GM12865 (cell line): ENCODE results near the gene LUZP2.

ENCODE experiments used
- DNase-seq: peaks from one replicate; pipeline ENCODE4 v3.0.0; 2010; ENCODE audit warnings: low read depth
- H3K4me3 ChIP-seq: 2 replicates; pipeline ENCODE4 v1.5.1; 2011; ENCODE audit warnings: mild to moderate bottlenecking, low read depth, low read length, control low read depth
- CTCF ChIP-seq: IDR thresholded peaks from 2 replicates; pipeline ENCODE4 v1.5.1; 2011; ENCODE audit warnings: low read length, control low read depth, low read depth, inconsistent platforms; ENCODE audit not compliant: insufficient read depth; ENCODE audit errors: missing control alignments

The LUZP2 gene

DNA sequence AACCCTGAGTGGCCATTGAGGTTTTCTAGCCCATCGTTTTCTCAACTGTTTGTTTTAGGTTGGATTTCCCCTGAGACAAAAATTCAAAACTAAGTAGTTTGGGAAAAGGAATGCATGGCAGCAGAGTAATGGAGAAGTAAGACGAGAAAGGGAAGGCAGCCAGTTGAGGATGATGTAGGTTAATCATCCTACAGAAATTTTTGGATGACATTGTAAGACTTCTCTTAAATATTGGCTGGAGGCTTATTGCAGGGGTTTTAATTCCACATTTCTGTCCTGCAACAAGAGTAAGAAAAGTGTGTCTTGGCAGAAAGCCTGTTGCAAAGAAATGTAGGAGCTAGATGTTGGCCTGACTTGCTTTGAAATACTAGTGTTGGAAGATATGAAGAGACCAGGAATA is 308.8 kb downstream of the LUZP2 start:
- no peak for DNase-seq
- no peak overlapping the region for H3K4me3 ChIP-seq
- TF ChIP-seq CTCF, result no peak

DNA sequence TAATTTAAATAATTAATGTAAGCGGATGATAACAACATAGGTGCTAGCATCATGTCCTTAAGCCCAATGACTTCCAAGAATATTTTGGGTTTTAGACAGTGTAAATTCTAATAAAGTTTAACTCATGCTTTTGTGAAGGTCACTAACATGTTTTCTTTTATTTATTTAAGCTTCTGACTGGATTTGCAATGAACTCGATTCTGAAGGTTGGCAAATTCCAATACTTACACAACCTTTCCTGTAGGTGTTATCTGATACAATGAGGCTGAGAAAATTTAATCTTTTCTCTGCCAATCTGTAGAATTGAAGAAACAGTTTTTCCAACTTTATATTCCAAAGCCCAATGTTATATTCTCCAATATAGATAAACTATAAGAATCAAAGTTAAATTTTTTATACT is 311.3 kb downstream of the LUZP2 start:
- H3K4me3 ChIP-seq, result no peak overlapping the region
- DNase-seq, result no peak
- no peak for TF ChIP-seq CTCF

- DNase-seq, result no peak
Measured at GRCh38 chr11:24819006-24819405, 322.2 kb downstream of the LUZP2 start.

DNA sequence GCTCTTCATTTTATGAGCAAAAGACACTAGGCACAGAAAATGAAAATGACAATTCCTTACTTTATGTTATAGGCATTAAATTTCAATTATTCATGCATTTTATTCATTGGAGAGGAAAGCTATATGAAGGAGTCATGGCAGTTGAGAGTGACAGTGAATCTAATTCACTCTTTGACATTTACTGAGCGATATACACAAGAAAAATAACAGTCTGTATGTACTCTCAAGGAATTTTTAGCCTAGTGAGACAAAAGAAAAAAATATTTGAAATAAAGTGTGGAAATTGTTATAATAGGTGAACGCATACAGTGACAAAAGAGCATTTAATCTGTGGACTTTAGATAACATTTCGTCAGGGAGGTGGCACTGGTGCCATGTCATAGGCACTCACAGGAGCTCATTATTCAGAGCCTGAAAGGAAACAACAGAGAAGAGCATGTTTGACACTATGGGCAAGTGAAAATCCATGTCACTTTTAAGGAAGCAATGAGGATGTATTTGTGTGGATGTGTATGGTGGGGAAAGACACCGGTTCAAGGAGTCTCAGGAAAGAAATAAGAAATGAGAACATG is 323.1 kb downstream of the LUZP2 start:
- TF ChIP-seq CTCF, result no peak
- no peak overlapping the region for H3K4me3 ChIP-seq

More at GRCh38 chr11:24819006-24819405, 322.2 kb downstream of the LUZP2 start:
- no peak for TF ChIP-seq CTCF
- H3K4me3 ChIP-seq, result no peak overlapping the region

DNA sequence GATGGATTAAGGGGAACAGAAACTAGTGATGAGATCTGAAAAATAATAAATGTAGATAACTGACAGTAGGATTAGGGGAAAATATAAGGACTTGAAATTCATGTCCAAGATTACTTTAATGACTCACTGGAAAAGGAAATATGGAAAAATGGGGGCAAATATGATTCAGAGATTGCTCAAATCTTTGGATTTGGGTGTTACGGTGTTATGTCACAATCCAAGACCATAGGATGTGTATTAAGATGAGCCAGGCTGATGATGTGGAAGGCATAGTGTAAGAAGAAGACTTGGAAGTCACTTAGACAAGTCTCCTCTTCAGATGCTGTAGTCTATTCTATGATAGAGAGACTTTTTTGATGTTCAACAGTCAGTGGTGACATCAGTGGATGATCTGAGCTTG is 323.7 kb downstream of the LUZP2 start:
- no peak for TF ChIP-seq CTCF
- DNase-seq, result no peak
- no peak overlapping the region for H3K4me3 ChIP-seq

More for the DNA sequence above, 323.1 kb downstream of the LUZP2 start:
- DNase-seq, result no peak

DNA sequence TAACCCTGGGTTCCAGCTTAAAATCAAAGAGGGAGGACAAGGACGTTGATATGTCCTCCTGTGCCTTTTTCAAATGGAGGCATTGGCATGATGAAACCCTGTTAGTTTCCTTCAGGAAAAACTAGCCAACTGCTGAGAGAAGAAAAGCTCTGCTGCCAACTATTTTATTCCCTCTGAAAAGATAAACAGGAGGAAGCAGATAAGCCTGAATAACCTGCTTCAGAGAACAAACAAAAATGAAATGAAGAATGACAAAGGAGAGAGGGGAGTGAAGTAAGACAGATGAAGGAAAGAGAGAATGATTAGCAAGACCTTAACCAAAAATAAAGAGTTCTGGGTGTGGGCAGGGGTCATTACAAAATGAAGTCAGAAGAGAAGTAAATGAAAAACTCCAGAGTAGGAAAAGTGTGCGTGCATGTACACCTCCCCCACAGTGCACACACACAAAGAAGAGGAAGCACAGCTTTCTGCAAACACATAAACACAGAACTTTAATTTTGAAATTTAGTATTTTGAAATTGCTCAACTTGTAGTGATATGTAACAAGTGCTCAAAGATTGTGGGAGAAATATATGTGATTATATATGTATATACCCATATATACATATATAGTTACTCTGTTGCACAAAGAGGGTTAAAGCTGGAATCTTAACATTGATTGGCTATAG is 332.2 kb downstream of the LUZP2 start:
- no peak for DNase-seq
- no peak overlapping the region for H3K4me3 ChIP-seq
- no peak for TF ChIP-seq CTCF

DNA sequence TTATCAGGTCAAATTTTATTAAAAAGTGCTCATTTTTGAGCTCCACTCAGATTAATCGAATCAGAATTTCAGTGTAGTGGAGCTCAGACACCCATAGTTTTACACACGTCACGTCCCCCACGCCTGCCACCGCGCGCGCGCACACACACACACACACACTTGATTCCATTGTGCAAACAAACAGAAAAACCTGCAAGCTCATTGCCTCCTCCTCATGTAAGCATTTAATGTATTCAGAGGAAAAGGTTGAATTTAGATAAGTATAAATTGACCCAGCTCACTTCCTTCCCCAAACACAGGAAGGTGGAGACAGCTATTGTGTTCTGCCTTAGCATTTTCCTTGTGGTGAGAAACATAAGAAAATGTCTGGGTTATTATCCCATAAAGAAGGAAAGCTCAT is 336.7 kb downstream of the LUZP2 start:
- no peak for DNase-seq
- H3K4me3 ChIP-seq, result no peak overlapping the region
- TF ChIP-seq CTCF, result no peak
